Activated CD4-positive, alpha-beta T cell treated with anti-CD3 and anti-CD28 coated beads, Interleukin-10, Interleukin-2, amounts not matched to agents 100 ng/mL and 50 ng/mL, durations not matched to agents 16 hours and 8 hours (primary cell): ENCODE measurements around the gene KCNN3.
A peak's percentile ranks its signal among the peaks of the same experiment; 100 is the strongest.

Source experiments
- DNase-seq: peaks from one replicate; pipeline ENCODE4 v3.0.0-alpha.2; 2020

The KCNN3 gene

GRCh38 chr1:154719586-154720327 is 150.3 kb downstream of the KCNN3 start:
- no peak for DNase-seq

GRCh38 chr1:154718566-154718965 is 151.5 kb downstream of the KCNN3 start:
- DNase-seq, result no peak

- DNase-seq, result no peak
Observed at GRCh38 chr1:154717528-154717924, 152.6 kb downstream of the KCNN3 start.

- DNase-seq, result no peak
Observed at GRCh38 chr1:154716614-154717527, 153.2 kb downstream of the KCNN3 start.

GRCh38 chr1:154716011-154716410 is 154.1 kb downstream of the KCNN3 start:
- DNase-seq, result peak; percentile 19

- no peak for DNase-seq
Observed at GRCh38 chr1:154715385-154715784, 154.7 kb downstream of the KCNN3 start.

- peak; percentile 14 for DNase-seq
Observed at GRCh38 chr1:154714638-154715037, 155.4 kb downstream of the KCNN3 start.

GRCh38 chr1:154714052-154714623 is 155.9 kb downstream of the KCNN3 start:
- DNase-seq, result no peak

- DNase-seq, result no peak
Observed at GRCh38 chr1:154713005-154713404, 157.1 kb downstream of the KCNN3 start.

GRCh38 chr1:154712166-154712810 is 157.8 kb downstream of the KCNN3 start:
- DNase-seq, result no peak

GRCh38 chr1:154711416-154711815 is 158.7 kb downstream of the KCNN3 start:
- DNase-seq, result no peak

GRCh38 chr1:154710106-154710505 is 160.0 kb downstream of the KCNN3 start:
- no peak for DNase-seq

- no peak for DNase-seq
Observed at GRCh38 chr1:154707901-154708463, 162.1 kb downstream of the KCNN3 start.

- no peak for DNase-seq
Observed at GRCh38 chr1:154706851-154707250, 163.2 kb downstream of the KCNN3 start.

- DNase-seq, result no peak
Observed at GRCh38 chr1:154705544-154705943, 164.5 kb downstream of the KCNN3 start.

GRCh38 chr1:154703170-154703569 is 166.9 kb downstream of the KCNN3 start:
- no peak for DNase-seq

- DNase-seq, result peak; percentile 34
Observed at GRCh38 chr1:154698320-154699096, 171.6 kb downstream of the KCNN3 start.

- no peak for DNase-seq
Observed at GRCh38 chr1:154697710-154698109, 172.4 kb downstream of the KCNN3 start.

GRCh38 chr1:154696456-154696855 is 173.6 kb downstream of the KCNN3 start:
- DNase-seq, result no peak

GRCh38 chr1:154695985-154696384 is 174.1 kb downstream of the KCNN3 start:
- DNase-seq, result no peak

GRCh38 chr1:154694995-154695394 is 175.1 kb downstream of the KCNN3 start:
- no peak for DNase-seq

GRCh38 chr1:154689083-154689482 is 181.0 kb downstream of the KCNN3 start:
- no peak for DNase-seq
